GM10266 (cell line): ENCODE results near the gene RALB.
"Not testable (repeated sequence)": the region's sequence is repeated elsewhere in the genome, so short reads cannot be mapped to it uniquely, and the experiment has no call there.

Source experiments
- DNase-seq: peaks from one replicate; pipeline ENCODE4 v3.0.0; 2012; ENCODE audit errors: extremely low spot score
- TF ChIP-seq, protein P1 (sequence below): IDR thresholded peaks from 2 replicates; pipeline ENCODE4 v1.5.1; 2012; ENCODE audit warnings: mild to moderate bottlenecking, low read depth; ENCODE audit not compliant: control insufficient read depth, insufficient read depth; ENCODE audit errors: missing control alignments

Gene RALB

DNA sequence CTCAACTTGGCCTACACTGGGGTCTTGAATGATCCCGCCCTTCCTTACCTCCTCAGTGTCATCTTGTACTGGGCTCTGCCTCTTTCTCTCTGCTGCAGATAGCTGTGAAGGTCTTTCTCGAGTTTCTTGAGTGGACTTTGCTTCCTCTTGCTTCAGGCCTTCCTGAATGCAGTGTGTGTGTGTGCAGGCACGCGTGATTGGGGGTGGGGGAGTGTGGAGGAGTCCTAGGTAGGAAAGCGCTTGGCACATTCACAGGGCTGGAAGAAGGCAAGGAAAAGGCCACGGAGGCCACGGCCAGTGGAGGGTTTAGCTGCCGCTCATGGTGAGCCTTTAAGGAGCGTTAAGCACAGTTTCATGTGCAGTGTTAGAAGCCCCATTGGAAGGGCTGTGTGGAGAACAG, 5.5 kb downstream of the RALB start:
- TF ChIP-seq, protein P1, sequence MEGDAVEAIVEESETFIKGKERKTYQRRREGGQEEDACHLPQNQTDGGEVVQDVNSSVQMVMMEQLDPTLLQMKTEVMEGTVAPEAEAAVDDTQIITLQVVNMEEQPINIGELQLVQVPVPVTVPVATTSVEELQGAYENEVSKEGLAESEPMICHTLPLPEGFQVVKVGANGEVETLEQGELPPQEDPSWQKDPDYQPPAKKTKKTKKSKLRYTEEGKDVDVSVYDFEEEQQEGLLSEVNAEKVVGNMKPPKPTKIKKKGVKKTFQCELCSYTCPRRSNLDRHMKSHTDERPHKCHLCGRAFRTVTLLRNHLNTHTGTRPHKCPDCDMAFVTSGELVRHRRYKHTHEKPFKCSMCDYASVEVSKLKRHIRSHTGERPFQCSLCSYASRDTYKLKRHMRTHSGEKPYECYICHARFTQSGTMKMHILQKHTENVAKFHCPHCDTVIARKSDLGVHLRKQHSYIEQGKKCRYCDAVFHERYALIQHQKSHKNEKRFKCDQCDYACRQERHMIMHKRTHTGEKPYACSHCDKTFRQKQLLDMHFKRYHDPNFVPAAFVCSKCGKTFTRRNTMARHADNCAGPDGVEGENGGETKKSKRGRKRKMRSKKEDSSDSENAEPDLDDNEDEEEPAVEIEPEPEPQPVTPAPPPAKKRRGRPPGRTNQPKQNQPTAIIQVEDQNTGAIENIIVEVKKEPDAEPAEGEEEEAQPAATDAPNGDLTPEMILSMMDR, result no peak
- DNase-seq, result no peak

DNA sequence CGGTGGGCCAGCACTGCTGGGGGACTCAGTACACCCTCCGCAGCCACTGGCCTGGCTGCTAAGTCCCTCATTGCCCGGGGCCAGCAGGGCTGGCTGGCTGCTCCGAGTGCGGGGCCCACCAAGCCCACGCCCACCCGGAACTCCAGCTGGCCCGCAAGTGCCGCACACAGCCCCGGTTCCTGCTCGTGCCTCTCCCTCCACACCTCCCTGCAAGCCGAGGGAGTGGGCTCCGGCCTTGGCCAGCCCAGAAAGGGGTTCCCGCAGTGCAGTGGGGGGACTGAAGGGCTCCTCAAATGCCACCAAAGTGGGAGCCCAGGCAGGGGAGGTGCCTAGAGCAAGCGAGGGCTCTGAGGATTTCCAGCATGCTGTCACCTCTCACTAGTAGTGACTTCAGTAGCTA, 7.3 kb downstream of the RALB start:
- DNase-seq, result not testable (repeated sequence)

DNA sequence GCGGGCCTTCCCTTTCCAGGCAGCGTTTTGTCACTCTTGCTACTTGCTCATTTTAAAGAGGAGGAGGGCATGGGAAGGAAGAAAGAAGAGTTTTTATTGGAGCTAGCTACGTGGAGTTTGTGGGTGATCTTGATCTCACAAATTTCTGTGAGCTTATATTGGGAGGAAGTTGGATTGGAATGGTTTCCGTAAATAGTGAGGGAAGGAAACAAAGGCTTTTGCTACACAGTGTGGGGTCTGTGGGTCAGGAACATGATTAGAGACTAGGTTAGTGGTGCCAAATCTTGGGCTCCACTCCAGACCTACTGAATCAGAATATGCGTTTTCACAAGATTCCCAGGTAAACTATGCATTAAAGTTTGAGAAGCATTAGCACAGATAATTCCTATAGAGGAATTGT, 8.1 kb downstream of the RALB start:
- DNase-seq, result no peak
- TF ChIP-seq, protein P1, result no peak

DNA sequence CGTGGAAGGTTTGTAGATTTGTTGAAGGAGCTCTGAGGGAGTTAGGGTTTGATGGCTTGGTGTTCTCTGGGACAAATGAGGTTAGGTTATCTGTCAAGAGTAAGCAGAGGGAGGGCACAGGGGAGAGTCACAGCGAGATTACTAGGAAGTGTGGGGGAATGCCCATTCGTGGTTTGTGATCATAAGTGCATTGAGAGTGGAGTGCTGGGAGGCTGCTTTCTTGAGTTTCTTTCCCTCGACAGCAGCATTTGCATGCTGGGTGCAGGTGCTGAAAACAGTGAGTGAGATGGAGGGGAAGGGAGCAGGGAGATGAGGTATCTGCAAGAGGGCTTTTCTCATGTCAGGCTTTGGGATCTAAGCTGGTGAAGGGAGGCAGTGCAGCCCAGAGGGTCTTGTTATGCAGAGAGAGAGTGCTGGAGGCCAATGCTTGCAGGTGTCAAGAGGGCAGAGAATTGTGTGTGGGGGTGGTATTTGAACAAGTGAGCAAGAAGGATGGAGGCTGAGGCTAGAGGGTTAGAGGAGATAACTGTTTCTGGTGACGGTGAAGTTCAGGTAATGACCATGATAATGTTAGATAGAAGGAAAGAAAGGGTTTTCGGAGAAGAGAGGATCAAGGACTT, 8.8 kb downstream of the RALB start:
- peak; percentile 80 for DNase-seq
- TF ChIP-seq, protein P1, result no peak

DNA sequence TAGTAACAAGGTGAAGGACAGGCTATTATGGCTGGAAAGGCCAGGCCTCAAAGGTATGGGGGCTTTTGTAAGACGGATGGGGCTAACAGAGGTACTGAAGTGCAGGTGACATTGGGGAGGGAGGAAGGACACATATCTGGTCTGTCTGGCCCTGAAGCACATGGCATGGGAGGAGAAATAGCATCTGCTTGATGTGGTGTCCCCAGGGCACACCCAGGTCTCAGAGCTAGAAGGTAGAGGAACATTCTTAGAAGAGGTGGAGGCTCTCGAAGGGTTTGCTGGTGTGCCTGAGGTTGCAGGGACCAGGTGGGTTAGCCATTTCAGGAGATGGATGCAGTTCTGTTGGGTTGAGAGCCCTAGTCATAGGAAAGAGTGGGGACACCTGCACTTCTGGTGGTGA, 9.5 kb downstream of the RALB start:
- DNase-seq, result no peak
- TF ChIP-seq, protein P1, result no peak

DNA sequence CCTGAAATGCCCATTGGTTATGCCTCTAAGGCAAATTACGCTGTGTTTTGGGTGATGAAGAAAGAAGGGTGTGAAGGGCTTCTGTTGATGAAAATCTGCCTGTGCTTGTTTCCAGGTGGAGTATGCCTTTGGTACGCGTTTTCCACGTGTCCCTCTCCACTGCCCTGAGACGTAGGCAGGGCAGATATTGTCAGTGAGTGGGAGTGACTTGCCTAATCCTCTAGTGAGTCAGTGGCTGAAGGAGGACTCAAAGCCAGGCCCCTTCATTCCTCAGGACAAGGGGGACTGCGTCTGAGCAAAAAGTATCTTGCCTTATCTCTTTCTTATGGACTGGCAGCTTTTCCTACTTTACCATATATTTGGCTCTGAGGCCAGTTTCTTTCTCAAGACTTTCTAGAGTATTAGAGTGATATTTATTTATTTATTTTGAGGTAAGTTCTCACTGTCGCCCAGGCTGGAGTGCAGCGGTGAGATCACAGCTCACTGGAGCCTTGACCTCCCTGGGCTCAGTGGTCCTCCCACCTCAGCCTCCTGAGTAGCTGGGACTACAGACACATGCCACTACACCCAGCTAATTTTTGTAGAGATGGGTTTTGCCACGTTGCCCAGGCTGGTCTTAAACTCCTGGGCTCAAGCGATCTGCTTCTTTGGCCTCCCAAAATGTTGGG, 10.2 kb downstream of the RALB start:
- TF ChIP-seq, protein P1, result no peak
- no peak for DNase-seq

DNA sequence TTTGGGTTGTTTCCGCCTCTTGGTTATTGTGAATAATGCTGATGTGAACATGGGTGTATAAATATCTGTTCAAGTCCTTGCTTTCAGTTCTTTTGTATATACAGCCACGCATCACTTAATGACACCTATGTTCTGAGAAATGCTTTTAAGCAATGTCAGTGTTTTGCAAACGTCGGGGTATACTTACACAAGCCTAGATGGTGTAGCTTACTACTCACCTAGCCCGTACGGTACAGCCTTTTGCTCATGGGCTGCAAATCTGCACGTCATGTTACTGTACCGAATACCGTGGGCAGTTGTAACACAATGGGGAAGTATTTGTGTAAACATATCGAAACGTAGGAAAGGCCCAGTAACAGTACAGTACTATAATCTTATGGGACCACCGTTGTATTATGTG, 12.4 kb downstream of the RALB start:
- no peak for DNase-seq

More for the DNA sequence above, 12.4 kb downstream of the RALB start:
- TF ChIP-seq, protein P1, result no peak
